ENCODE measurements around the gene SPTBN5. TPM values are rescaled to one million over a fixed set of nuclear protein-coding genes. Genes with fewer than 3 reads are reported as not detected.

The SPTBN5 gene
- total RNA-seq (2021; ENCODE audit: unreplicated experiment) (0.96 TPM), Bru-seq, nascent RNA (percentile 26 among the genes with signal in this experiment), BruChase-seq, experiment 1, labeled RNA remaining after a 6-hour chase (percentile 44 among the genes with signal in this experiment), BruChase-seq, experiment 2, labeled RNA remaining after a 2-hour chase (percentile 28 among the genes with signal in this experiment)
- polyA plus RNA-seq (2012) = 0.76 and 0.90 TPM in 2 replicates
- long read RNA-seq = 0 reads

- no peak for DNase-seq (ENCODE audit: low read depth, low spot score)
Measured at GRCh38 chr15:41893422-41894250, at the start of gene SPTBN5. TSS of gene SPTBN5 (minus strand) at chr15:41894053. CDS start at chr15:41893497, 556 bp downstream.

More at GRCh38 chr15:41893422-41894250, at the start of gene SPTBN5:
- no peaks in the 10 kb centered on the region for H3K9me2 ChIP-seq (ENCODE audit: insufficient read depth)
- intact Hi-C loops (cut with micrococcal nuclease) = no loop called here
- peak within 1 kb of the TSS; percentile 33; the same call in 1 of the 2 replicates for H3K27ac ChIP-seq (ENCODE audit: low read depth, low read length)
- no peak within 1 kb of the TSS for H2AFZ ChIP-seq (ENCODE audit: low read depth, low read length, poor library complexity, severe bottlenecking)
- H3K4me3 ChIP-seq (replicated peaks in 1 of 2; ENCODE audit: low read depth in 1 of 2, low read length in 2 of 2) = peak within 1 kb of the TSS in 1 of 2 experiments; percentile 2; a peak in 1 of 4 replicates
- CTCF ChIA-PET = interaction anchor here (0.9 to 2.5 kb wide), 4 partner anchors 11 to 119 kb away, joined by 3 to 20 read pairs (median 4); partner anchors contain the start of gene MAPKBP1
- peak within 1 kb of the TSS; percentile 33 for H3K9ac ChIP-seq (ENCODE audit: low read length)
- H4K20me1 ChIP-seq (ENCODE audit: insufficient read depth) = no peaks in the 10 kb centered on the region
- H3K4me2 ChIP-seq (ENCODE audit: low read length) = peak within 1 kb of the TSS; percentile 64
- H3K36me3 ChIP-seq (ENCODE audit: control insufficient read depth in 1 of 2, insufficient read depth in 2 of 2, low read length in 2 of 2) = 0 out of 4 replicates have a peak, but pooled peaks cover 0 to 3% of the 10 kb centered on the region in 2 experiments
- H3K79me2 ChIP-seq (ENCODE audit: insufficient read depth, low read length) = no peaks in the 10 kb centered on the region
- no TSS peak for BruUV-seq (replicated peaks)
- POLR2A ChIA-PET = interaction anchor here (1.0 kb wide), 1 partner anchor 120 kb away, joined by 3 read pairs; no protein-coding TSS in a partner anchor
- no peak for TF ChIP-seq CBX3 (IDR thresholded peaks at IDR 0.05; ENCODE audit: low read depth)
- TF ChIP-seq EZH2 (IDR thresholded peaks at IDR 0.05) = no peak
- no peak for TF ChIP-seq POLR2AphosphoS5 (IDR thresholded peaks at IDR 0.05; ENCODE audit: low read depth, low read length)
- TF ChIP-seq TCF7L2 (IDR thresholded peaks at IDR 0.05; ENCODE audit: borderline replicate concordance, extremely low read depth, insufficient read depth, insufficient read length) = no peak
- no peak for TF ChIP-seq ZNF274 (IDR thresholded peaks at IDR 0.05; ENCODE audit: low read depth, low read length)
- TF ChIP-seq ELF1 (IDR thresholded peaks at IDR 0.05; ENCODE audit: borderline replicate concordance, low read depth) = no peak
- no peak for TF ChIP-seq SP1 (IDR thresholded peaks at IDR 0.05; ENCODE audit: low read depth)
- TF ChIP-seq MAX (IDR thresholded peaks at IDR 0.05) = no peak
- no peak for TF ChIP-seq YY1 (IDR thresholded peaks at IDR 0.05; ENCODE audit: extremely low read depth, insufficient replicate concordance, low read depth, low read length)
- no peak for TF ChIP-seq JUND (IDR thresholded peaks at IDR 0.05)
- TF ChIP-seq FOSL1 (IDR thresholded peaks at IDR 0.05; ENCODE audit: low read depth) = no peak
- TF ChIP-seq SRF (IDR thresholded peaks at IDR 0.05; ENCODE audit: low read depth) = no peak
- TF ChIP-seq RAD21 (IDR thresholded peaks at IDR 0.05; ENCODE audit: low read depth) = no peak
- TF ChIP-seq POLR2A (IDR thresholded peaks at IDR 0.05; ENCODE audit: borderline replicate concordance, extremely low read depth, insufficient read depth, insufficient read length) = no peak
- no peak for TF ChIP-seq CEBPB (IDR thresholded peaks at IDR 0.05; ENCODE audit: low read depth)
- no peak for TF ChIP-seq REST (IDR thresholded peaks at IDR 0.05; ENCODE audit: low read depth)
- no peak; the same call in 1 of the 2 replicates for TF ChIP-seq EGR1 (IDR thresholded peaks at IDR 0.05; ENCODE audit: low read depth)
- RAD21 ChIA-PET (ENCODE audit: low non-redundant PET in 1 of 2, low total read pairs in 2 of 2, uncharacterized antibody in 2 of 2, unreplicated experiment in 2 of 2) = no interaction called here
- H3K9me3 ChIP-seq (ENCODE audit: control insufficient read depth in 1 of 2, insufficient read depth in 1 of 2, low read depth in 1 of 2, low read length in 2 of 2) = no peaks in the 10 kb centered on the region
- H3K27me3 ChIP-seq (ENCODE audit: insufficient read depth, low read length) = no peaks in the 10 kb centered on the region
- H3K4me1 ChIP-seq (ENCODE audit: control insufficient read depth in 1 of 2, insufficient read depth in 2 of 2, low read length in 2 of 2) = peaks cover 27 to 30% of the 10 kb centered on the region in 2 experiments
- peak; percentile 53 for ATAC-seq

All from HCT116 (cell line).